Esophagus muscularis mucosa (tissue), 4 donors: ENCODE data around the gene FLT4.

Experiments used
- CTCF ChIP-seq, 3 experiments: fragments of 200-600 bp in 2 of 3; fragments of 450-650 bp in 1 of 3; sonication (generic) in 2 of 3; IDR thresholded peaks; one replicate each; pipeline ENCODE4 v1.5.1; 2017 to 2019; ENCODE audit warnings: antibody characterized with exemption in 3 of 3, mild to moderate bottlenecking in 2 of 3, moderate library complexity in 1 of 3
- EP300 ChIP-seq: sonication (generic); formaldehyde crosslinking; IDR thresholded peaks from one replicate; pipeline ENCODE4 v1.6.1; 2017; ENCODE audit warnings: antibody characterized with exemption
- POLR2A ChIP-seq: fragments of 450-650 bp; IDR thresholded peaks from one replicate; pipeline ENCODE4 v1.6.1; 2017; ENCODE audit warnings: antibody characterized with exemption, moderate library complexity, mild to moderate bottlenecking, low read depth
- POLR2AphosphoS5 ChIP-seq, 2 donors: sonication (generic); formaldehyde crosslinking; IDR thresholded peaks; one replicate each; pipeline ENCODE4 v1.6.1; 2017; ENCODE audit warnings: antibody characterized with exemption in 2 of 2

DNA sequence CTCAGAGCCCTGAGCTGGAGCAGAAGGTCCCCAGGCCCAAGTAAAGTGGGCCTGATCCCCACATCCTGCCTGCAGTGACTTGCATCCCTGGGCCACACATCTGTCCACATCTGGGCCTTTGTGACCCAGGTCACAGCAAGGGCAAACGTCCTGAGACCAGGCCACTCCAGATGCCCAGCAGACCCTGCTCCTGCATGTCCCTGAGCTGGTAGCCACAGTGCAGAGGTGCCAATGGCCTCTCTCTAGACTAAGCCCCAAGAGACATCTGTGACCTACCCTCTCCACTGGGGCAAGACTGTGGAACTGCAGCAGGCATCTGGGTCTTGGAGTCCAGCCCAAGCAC lies 2.5 kb downstream of the FLT4 start:
- TF ChIP-seq EP300 (no peak), CTCF (IDR thresholded peaks at IDR 0.05) (no peak), POLR2AphosphoS5 (IDR thresholded peaks at IDR 0.05) (no peak), POLR2A (no peak)
